IMR-90 (cell line): ENCODE measurements around the gene PDIA2.

Source experiments
- BHLHE40 ChIP-seq: fragments of 150-350 bp; IDR thresholded peaks from 2 replicates; pipeline ENCODE4 v1.6.1; 2016; ENCODE audit warnings: mild to moderate bottlenecking, low read depth, low read length
- MAFK ChIP-seq: IDR thresholded peaks from 2 replicates; pipeline ENCODE4 v1.6.1; 2012; ENCODE audit warnings: low read depth, low read length, improper control_type of control experiment
- MAZ ChIP-seq: IDR thresholded peaks from 2 replicates; pipeline ENCODE4 v1.6.1; 2012; ENCODE audit warnings: low read depth, mild to moderate bottlenecking, low read length, improper control_type of control experiment, moderate library complexity, borderline replicate concordance
- POLR2A ChIP-seq: IDR thresholded peaks from 2 replicates; pipeline ENCODE4 v1.6.1; 2012; ENCODE audit warnings: mild to moderate bottlenecking, low read depth, low read length
- RAD21 ChIP-seq: IDR thresholded peaks from 2 replicates; pipeline ENCODE4 v1.6.1; 2012; ENCODE audit warnings: low read length, improper control_type of control experiment
- RFX5 ChIP-seq: IDR thresholded peaks from 2 replicates; pipeline ENCODE4 v1.8.0; 2012; ENCODE audit warnings: low read depth, mild to moderate bottlenecking, low read length, moderate library complexity
- SMC3 ChIP-seq: fragments of 150-350 bp; IDR thresholded peaks from 2 replicates; pipeline ENCODE4 v1.6.1; 2016; ENCODE audit warnings: low read depth, mild to moderate bottlenecking, antibody characterized with exemption, low read length, moderate library complexity
- TF ChIP-seq, protein P1 (sequence below): conservative IDR thresholded peaks from 2 replicates; pipeline ENCODE4 v1.5.1; 2012; ENCODE audit warnings: mild to moderate bottlenecking, low read depth, low read length, improper control_type of control experiment
- TF ChIP-seq, protein P2 (sequence below): fragments of 150-350 bp; IDR thresholded peaks from 2 replicates; pipeline ENCODE4 v1.6.1; 2017; ENCODE audit warnings: mild to moderate bottlenecking, antibody characterized with exemption, low read length, low read depth

- TF ChIP-seq MAFK (no peak), RAD21 (no peak), BHLHE40 (no peak), SMC3 (no peak), MAZ (no peak), POLR2A (no peak), RFX5 (no peak)
- TF ChIP-seq, protein P1, sequence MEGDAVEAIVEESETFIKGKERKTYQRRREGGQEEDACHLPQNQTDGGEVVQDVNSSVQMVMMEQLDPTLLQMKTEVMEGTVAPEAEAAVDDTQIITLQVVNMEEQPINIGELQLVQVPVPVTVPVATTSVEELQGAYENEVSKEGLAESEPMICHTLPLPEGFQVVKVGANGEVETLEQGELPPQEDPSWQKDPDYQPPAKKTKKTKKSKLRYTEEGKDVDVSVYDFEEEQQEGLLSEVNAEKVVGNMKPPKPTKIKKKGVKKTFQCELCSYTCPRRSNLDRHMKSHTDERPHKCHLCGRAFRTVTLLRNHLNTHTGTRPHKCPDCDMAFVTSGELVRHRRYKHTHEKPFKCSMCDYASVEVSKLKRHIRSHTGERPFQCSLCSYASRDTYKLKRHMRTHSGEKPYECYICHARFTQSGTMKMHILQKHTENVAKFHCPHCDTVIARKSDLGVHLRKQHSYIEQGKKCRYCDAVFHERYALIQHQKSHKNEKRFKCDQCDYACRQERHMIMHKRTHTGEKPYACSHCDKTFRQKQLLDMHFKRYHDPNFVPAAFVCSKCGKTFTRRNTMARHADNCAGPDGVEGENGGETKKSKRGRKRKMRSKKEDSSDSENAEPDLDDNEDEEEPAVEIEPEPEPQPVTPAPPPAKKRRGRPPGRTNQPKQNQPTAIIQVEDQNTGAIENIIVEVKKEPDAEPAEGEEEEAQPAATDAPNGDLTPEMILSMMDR: no peak
- TF ChIP-seq, protein P2, sequence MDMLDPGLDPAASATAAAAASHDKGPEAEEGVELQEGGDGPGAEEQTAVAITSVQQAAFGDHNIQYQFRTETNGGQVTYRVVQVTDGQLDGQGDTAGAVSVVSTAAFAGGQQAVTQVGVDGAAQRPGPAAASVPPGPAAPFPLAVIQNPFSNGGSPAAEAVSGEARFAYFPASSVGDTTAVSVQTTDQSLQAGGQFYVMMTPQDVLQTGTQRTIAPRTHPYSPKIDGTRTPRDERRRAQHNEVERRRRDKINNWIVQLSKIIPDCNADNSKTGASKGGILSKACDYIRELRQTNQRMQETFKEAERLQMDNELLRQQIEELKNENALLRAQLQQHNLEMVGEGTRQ: no peak
These were observed 18.3 kb downstream of the PDIA2 start for GRCh38 chr16:301235-301634.
